Stimulated activated naive CD4-positive, alpha-beta T cell (primary cell): ENCODE results near the gene SLC8A2.
"Not testable (repeated sequence)": the region's sequence is repeated elsewhere in the genome, so short reads cannot be mapped to it uniquely, and the experiment has no call there.

Experiments used
- DNase-seq, 6 experiments: peaks; one replicate each; lab custom pipeline; 2025; lab: John Stamatoyannopoulos, UW

The SLC8A2 gene

DNA sequence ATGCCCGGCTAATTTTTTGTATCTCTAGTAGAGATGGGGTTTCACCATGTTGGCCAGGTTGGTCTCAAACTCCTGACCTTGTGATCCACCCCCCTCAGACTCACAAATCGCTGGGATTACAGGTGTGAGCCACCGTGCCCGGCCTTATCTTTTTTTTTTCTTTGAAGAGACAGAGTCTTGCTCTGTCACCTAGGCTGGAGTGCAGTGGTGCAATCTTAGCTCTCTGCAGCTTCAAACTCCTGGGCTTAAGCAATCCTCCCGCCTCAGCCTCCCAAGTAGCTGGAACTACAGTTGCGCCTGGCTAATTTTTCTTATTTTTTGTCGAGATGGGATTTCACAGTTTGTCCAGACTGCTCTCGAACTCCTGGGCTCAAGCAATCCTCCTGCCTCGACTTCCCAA, 60.0 kb downstream of the SLC8A2 start:
- DNase-seq, result not testable (repeated sequence)

DNA sequence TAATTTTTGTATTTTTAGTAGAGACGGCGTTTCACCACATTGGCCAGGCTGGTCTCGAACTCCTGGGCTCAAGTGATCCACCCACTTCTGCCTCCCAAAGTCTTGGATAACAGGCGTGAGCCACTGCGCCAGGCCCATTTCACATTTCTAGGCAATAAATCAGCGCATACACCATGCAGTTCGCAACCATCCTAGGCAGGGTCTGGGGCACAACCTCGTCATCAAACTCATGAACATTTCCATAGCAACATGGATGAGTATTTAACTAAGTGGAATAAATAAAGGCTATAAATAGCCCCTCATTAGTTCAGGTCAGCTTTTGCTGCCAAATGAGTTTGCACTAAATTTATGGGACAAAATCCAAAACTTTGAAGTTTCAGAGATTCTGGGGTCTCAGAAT, 60.6 kb downstream of the SLC8A2 start:
- no peak for DNase-seq

DNA sequence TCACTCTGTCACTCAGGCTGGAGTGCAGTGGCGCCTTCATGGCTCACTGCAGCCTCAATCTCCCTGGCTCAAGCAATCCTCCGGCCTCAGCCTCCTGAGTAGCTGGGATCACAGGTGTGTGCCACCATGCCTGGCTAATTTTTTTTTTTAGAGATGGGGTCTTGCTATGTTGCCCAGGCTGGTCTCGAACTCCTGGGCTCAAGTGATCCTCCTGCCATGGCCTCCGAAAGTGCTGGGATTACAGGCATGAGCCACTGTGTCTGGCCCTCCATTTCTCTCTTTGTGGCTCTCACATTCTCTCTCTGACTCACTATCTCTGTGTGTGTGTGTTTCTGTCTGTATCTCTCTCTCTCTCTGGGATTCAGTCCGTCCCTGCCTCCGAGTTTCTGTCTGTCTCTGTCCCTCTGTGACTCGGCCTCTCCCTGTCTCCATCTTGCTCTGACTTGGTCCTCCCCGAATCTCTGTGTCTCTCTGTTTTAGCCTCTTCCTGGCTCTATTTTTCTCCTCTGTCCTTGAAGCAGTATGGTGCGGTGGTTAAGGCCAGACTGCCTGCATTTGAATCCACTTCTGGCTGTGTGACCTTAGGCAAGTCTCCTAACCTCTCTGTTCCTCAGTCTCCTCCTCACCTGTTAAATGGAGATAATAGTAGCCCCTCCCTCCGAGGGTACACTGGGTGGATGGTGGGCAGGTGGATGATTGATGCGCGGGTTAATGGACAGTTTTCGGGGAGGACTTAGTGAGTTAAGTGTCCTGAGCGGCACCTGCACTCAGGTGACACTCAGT, 63.3 kb downstream of the SLC8A2 start:
- DNase-seq, result no peak

DNA sequence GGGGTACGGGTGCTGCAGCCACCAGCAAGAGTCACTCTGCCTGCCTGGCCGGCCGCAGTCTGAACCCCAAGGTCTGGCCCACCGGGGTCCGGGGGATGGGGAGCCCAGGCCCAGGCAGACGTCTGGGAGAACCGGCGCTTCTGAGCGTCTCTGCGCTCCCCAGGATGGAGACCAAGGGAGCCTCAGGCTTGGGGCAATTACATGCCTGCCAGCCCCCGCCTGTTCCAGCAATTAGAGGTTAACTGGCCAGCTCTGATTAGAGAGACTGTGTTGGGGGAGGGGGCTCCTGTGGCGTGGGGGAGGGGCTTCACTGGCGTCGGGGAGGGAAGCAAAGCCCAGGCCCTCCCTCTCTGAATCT, 64.3 kb downstream of the SLC8A2 start:
- no peak for DNase-seq

DNA sequence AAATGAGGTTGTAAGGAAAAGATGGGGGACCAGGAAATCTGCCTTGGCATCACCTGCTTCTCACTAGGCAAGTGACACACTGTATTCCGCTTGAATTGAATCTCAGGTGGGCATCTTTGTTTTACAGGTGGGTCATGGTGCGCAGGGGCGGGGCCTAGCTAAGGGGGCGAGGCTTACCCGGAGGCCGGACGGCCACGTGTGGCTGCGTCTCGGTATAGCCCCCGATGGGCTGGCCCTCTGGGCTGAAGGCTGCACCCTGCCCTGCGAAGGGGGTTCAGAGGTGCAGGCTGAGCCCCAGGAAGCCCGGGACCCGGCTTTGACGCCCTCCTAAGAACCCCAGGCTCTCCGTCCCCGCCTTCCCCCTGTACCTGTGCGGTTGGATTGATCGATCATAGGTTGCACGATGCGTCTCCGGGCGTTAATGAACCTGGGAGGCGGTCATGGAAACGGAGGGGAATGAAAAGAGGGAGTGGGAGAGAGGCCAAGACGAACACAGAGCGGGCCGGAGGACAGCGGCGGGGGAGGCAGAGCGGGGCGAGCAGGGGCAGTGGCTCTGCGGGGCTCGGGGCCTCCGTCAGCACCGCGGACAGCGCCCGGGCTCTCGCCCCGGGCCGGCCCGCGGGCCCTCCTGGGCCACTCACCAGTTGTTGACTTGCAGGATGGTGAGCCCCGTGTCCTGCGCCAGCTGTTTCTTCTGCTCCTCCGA, 64.8 kb downstream of the SLC8A2 start:
- no peak for DNase-seq

DNA sequence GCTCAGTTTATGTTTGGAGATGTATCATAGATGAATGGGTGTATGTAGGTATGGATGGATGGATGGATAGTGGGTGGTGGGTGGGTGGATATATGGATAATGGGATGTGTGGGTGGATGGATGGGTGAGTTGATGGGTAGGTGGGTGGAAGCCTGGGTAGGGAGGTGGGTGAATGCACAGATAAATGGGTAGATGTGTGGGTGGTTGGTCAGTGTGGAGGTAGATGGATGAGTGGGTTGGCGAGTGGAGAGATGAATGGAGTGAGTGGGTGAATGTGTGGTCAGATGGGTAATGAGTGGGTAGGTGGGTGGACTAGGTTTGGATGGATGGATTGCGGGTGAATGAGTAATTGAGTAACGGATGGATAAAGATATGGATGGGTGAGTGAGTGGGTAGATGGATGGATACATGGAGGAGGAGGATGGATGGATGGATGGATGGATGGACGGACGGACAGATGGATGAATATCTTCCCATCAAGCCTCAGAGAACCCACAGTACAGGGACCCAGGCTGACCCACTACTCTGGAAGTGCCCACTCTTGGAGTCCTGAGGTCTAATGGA, 65.8 kb downstream of the SLC8A2 start:
- no peak for DNase-seq

DNA sequence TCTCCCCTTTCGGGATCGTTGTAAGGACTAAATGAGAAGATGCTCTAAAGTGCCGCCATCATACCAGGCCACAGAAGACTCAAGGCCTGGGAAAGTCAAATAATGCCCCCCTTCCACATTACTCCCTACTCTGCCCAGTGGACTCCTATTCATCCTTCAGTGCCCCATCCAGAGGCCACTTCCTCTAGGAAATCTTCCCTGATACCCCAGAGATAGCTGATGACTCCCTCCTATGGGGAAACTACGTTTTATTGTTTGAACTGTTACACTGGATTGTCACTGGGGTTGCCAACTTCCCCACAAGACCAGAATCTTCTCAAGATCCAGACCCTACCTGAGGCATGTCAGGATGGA, 66.5 kb downstream of the SLC8A2 start:
- no peak for DNase-seq

DNA sequence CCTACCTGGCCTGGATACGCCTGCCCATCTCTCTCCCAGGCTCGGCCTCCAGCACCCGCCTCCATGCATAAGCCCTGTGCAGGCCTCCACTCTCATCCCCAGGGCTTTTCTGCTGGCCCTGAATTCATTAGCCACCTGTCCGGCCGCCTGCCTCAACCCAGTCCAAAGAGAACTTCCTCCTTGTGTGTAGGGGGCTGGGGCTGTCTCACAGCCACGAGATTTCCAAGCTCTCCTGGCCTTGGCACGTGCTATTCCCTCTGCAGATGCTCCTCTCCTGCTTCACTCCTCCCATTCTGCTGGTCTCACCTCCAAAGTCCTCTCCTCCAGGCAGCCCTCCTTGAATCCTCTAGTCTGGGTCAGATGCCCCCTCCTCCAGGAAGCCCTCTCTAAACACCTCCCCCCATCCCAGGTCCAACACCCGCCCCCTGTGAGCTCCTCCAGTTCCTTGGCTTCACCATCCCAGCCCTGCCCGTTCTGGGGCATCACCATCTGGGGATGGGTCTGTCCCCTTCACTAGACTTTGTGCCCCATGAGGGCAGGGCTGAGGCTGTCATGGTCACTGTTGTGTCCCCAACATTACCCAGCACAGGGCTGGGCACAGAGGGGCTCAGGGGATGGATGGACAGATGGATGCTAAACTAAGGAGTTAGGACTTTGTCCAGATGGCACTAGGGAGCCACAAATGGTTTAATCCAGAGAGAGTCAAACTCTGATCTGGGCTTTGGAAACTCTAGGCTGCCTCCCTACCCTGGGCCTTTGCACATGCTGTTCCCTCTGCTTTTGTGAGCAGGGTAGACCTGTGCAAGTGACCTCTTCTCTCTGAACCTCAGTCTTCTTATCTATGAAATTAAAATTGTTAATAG, 67.1 kb downstream of the SLC8A2 start:
- no peak for DNase-seq

DNA sequence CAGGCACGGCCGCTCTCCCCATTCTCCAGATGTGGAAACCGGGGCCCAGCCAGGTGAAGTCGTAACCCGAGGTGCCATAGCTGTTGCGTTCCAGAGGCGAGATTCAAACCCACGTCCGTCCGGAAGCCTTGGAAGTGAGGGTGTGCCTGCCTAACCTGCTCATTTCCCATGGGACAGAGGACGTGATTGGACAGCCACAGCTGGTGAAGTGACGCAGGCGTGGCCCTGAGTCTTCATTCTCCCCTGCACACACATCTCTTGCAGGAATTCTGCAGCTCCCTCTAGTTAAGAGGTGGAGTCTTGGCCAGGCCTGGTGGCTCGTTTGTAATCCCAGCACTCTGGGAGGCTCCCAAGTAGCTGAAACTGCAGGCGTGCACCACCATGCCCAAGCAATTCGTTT, 69.2 kb downstream of the SLC8A2 start:
- no peak for DNase-seq

DNA sequence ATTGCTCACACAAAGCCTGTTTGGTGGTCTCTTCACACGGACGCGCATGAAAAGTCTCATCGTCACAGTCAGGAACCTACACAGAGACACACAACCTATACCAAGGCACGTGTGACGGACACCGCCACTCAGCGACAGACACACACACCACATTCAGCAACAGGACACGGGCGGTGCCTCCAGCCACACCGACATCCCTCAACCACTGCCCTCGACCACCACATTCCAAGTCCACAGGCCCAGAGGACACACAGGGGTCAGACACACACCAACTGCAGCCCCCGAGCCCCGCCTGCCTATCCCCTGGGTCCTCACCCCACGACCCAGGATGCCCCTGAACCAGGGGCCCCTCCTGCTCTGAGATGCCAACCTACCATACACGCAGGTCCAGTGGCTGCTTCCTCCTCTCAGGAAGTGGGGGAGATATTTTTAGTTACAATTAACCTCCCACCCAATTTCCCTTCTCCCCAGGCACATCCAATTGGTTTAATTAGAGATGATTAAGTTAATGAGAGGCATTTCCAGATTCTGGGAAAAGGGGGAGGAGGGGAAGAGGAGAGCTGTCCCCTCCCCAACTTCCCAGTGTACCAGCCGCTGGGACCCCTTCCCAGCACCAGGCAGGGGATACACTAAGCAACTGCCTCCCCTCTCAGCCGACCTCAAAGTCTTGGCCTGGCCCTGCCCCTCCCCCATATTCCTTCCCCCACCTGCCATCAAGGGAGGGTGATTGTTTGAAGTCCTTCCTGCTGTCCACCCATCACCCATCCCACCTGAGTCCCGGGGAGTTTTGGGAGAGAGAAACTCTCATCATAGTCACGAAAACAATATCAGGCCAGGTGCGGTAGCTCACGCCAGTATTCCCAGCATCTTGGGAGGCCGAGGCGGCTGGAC, 72.7 kb downstream of the SLC8A2 start:
- no peak for DNase-seq

DNA sequence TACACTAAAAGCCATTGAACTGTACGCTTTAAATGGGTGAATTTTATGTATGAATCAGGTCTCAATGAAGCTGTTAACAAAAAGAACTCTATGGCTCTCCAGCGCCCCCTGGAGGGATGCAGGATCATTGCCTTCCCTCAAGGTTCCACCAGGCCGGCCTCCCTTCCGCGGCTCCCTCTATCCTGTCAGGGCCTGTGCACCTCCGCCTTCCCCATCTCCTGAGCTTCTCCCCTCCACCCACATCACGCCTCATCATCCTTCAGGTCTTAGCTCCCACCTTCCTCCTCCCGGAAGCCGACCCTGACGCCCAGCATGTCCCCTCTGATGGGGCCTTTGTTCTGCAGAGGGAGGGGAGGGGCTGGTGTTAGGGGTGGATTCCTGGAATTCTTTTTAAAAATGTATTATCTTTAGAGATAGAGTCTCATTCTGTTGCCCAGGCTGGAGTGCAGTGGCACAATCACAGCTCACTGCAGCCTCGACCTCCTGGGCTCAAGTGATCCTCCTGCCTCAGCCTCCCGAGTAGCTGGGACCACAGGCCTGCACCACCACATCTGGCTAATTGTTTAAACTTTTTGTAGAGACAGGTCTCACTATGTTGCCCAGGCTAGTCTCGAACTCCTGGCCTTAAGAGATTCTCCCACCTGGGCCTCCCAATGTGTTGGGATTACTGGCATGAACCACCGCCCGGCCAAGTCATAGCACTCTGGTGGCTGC, 80.0 kb downstream of the SLC8A2 start:
- peak; percentile 39 to 81 (median 66) for DNase-seq

DNA sequence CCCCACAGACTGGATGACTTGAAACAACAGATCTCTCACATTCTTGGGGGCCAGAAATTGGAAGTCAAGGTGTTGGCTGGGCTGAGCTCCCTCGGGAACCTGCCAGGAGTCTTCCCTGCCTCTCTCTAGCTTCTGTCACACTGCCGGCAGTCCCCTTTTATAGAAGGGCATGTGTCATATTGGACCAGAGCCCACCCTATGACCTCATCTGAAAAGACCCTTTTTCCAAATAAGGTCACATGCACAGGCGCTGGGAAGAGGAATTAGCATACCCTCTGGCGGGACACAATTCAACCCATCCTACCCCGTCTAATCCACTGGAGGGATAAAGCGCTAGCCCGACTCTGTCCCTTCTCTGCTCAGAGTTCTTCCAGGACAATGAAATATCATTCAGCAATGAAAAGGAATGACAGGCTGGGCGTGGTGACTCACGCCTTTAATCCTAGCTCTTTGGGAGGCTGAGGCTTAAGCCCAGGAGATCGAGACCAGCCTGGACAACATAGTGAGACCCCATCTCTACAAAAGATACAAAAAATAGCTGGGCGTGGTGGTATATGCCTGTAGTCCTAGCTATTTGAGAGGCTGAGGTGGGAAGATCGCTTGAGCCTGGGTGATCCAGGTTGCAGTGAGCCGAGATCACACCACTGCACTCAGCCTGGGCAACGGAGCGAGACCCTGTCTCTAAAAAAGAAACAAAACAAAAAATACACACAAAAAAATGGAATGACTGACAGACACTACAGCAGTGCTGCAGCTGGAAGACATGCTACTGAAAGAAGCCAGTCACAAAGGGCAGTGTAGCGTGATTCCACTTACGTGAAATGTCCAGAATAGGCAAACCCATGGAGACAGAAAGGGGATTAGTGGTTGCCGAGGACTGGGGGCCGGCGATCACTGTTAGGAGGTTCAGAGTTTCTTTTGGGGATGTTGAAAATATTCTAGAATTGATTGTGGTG, 80.9 kb downstream of the SLC8A2 start:
- no peak for DNase-seq

DNA sequence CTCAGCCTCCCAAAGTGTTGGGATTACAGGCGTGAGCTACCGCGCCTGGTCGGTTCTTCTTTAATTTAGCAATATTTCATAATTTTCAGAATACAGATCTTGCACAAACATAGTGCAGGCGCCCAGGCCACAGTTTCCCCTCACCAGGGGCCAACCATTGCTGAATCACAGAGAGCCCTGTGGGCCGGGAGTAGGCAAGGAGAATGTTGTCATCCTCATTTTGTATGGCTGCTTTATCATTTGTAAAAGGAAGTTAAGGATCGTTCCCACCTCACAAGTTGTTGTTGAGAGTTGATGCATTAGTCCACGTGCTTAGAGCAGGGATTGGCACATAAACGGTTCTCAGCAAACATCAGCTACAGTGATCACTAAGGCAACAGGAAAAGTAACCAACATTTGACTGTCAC, 82.5 kb downstream of the SLC8A2 start:
- DNase-seq, result no peak

DNA sequence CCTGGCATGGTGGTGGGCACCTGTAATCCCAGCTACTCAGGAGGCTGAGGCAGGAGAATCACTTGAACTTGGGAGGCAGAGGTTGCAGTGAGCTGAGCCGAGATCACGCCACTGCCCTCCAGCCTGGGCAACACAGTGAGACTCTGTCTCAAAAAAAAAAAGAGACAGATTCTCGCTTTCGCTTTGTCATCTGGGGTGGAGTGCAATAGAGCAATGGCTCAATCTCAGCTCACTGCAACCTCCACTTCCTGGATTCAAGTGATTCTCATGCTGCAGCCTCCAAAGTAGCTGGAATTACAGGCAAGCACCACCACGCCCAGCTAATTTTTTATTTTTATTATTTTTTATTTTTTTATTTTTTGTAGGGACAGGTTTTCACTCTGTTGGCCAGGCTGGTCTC, 83.0 kb downstream of the SLC8A2 start:
- DNase-seq, result not testable (repeated sequence)

DNA sequence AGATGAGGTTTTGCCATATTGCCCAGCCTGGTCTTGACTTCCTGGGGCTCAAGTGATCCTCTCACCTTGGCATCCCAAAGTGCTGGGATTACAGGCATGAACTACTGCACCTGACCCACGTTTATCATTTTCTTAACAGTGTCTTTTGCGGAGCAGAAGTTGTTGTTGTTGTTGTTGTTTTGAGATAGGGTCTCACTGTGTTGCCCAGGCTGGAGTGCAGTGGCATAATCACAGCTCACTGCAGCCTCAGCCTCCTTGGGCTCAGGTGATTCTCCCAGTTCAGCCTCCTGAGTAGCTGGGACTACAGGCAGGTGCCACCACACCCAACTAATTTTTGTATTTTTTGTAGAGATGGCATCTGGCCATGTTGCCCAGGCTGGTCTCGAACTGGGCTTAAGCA, 84.1 kb downstream of the SLC8A2 start:
- DNase-seq, result not testable (repeated sequence)

DNA sequence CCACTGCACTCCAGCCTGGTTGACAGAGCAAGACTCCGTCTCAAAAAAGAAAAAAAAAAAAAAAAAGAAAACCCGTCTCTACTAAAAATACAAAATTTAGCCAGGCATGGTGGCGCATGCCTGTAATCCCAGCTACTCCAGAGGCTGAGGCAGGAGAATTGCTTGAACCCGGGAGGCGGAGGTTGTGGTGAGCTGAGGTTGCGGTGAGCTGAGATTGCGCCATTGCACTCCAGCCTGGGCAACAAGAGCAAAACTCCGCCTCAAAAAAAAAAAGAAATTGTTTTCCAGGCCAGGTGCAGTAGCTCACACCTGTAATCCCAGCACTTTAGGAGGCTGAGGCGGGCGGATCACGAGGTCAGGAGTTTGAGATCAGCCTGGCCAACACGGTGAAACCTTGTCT, 85.1 kb downstream of the SLC8A2 start:
- not testable (repeated sequence) for DNase-seq

DNA sequence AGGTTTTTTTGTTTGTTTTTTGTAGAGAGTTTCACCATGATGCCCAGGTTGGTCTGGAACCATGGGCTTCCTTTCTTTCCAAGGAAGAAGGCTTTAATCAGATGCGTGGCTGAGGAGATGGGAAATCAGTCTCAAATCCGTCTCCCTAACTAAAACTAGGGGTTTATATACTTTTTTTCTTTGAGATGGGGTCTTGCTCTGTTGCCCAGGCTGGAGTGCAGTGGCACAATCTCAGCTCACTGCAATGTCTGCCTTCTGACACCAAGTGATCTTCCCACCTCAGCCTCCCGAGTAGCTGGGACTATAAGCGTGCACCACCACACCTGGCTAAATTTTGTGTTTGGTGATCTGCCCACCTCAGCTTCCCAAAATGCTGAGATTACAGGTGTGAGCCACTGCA, 87.2 kb downstream of the SLC8A2 start:
- not testable (repeated sequence) for DNase-seq

DNA sequence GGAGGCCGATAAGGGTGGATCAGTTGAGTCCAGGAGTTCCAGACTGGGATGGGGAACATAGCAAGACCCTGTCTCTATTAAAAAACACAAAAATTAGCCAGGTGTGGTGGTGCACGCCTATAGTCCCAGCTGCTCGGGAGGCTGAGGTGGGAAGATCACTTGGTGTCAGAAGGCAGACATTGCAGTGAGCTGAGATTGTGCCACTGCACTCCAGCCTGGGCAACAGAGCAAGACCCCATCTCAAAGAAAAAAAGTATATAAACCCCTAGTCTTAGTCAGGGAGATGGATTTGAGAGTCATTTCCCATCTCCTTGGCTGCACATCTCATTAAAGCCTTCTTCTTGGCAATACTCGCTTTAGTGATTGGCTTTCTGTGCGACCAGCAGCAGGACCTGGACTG, 87.8 kb downstream of the SLC8A2 start:
- DNase-seq, result not testable (repeated sequence)

DNA sequence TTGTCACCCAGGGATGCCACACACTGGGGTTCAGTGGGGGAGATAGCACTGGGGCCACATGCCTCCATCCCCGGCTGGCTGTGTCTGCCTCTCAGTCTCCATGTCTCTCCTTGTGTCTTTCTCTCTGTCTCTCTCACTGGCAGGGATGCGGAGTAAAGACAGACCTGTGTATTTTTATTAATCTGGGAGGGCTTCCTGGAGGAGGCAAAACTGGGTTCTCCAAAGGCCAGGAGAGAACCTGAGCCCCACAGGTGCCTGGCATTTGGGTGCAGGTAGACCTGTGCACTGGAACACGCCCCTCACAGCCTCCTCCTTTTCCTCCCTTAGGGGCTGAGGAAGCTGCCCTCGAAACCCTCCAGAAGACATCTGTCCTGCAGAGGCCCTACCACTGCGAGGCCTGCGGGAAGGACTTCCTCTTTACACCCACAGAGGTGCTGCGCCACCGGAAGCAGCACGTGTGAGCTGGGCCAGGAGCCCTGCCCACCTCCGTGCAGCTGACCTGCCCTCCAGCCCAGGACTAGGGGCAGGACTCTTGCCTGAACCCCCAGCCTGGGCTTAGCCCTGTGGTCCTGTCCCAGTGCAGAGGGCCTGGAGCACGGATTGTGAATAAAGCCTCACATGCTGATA, 89.9 kb downstream of the SLC8A2 start:
- DNase-seq, result no peak
